Measurements from ENCODE around the gene MIF4GD. TPM values are rescaled to one million over a fixed set of nuclear protein-coding genes. Genes with fewer than 3 reads are reported as not detected.

The MIF4GD gene
- total RNA-seq, 2 experiments from 2014 or later = 44.4 to 44.6 TPM

GRCh38 chr17:75238684-75239191, 32.3 kb downstream of the MIF4GD start:
- Mint-ChIP-seq H3K4me1 (peaks cover 25% of the 10 kb centered on the region), H3K27me3 (no peaks in the 10 kb centered on the region), H3K4me3 (no peak overlapping the region), H3K27ac (peak overlapping the region; percentile 84), H3K36me3 (ENCODE audit: low read depth) (peaks cover 62% of the 10 kb centered on the region), H3K9me3 (no peaks in the 10 kb centered on the region)
- POLR2A ChIA-PET = interaction anchor here (0.6 kb wide), 1 partner anchor 130 kb away, joined by 3 read pairs; no protein-coding TSS in a partner anchor
- peak; percentile 65 for DNase-seq
- CTCF ChIA-PET = interaction anchor here (1.0 to 5.3 kb wide), 10 partner anchors 9 to 167 kb away, joined by 3 to 24 read pairs (median 6); partner anchors contain the start of genes GGA3 and GRB2

- DNase-seq = no peak
- ChIA-PET CTCF (interaction anchor here (1.0 to 5.3 kb wide), 5 partner anchors 12 to 124 kb away, joined by 3 to 24 read pairs (median 7); partner anchors contain the start of genes GGA3 and SLC25A19), POLR2A (no interaction called here)
- Mint-ChIP-seq H3K27me3 (no peaks in the 10 kb centered on the region), H3K36me3 (ENCODE audit: low read depth) (peaks cover 59% of the 10 kb centered on the region), H3K9me3 (no peaks in the 10 kb centered on the region), H3K27ac (no peak overlapping the region), H3K4me3 (no peak overlapping the region), H3K4me1 (peaks cover 20% of the 10 kb centered on the region)
Measured at GRCh38 chr17:75238020-75238580, 32.9 kb downstream of the MIF4GD start.

GRCh38 chr17:75237100-75238014, 33.7 kb downstream of the MIF4GD start:
- no peak overlapping the region for H3K27ac Mint-ChIP-seq

GRCh38 chr17:75232786-75233185, 38.2 kb downstream of the MIF4GD start:
- CTCF ChIA-PET = interaction anchor here (1.3 kb wide), 1 partner anchor 118 kb away, joined by 6 read pairs; no protein-coding TSS in a partner anchor
- Mint-ChIP-seq H3K27me3 (no peaks in the 10 kb centered on the region), H3K4me3 (no peak overlapping the region), H3K9me3 (no peaks in the 10 kb centered on the region), H3K27ac (no peak overlapping the region), H3K36me3 (ENCODE audit: low read depth) (peaks cover 49% of the 10 kb centered on the region), H3K4me1 (no peaks in the 10 kb centered on the region)
- POLR2A ChIA-PET = no interaction called here
- no peak for DNase-seq

More at GRCh38 chr17:75237100-75238014, 33.7 kb downstream of the MIF4GD start:
- CTCF ChIA-PET = interaction anchor here (0.9 to 4.3 kb wide), 5 partner anchors 24 to 226 kb away, joined by 3 to 14 read pairs (median 3); partner anchors contain the start of genes GGA3, MRPS7 and SLC25A19
- Mint-ChIP-seq H3K36me3 (ENCODE audit: low read depth) (peaks cover 63% of the 10 kb centered on the region), H3K4me1 (peaks cover 14% of the 10 kb centered on the region), H3K27me3 (no peaks in the 10 kb centered on the region), H3K9me3 (no peaks in the 10 kb centered on the region), H3K4me3 (no peak overlapping the region)
- POLR2A ChIA-PET = interaction anchor here (0.6 kb wide), 1 partner anchor 16 kb away, joined by 3 read pairs; no protein-coding TSS in a partner anchor
- DNase-seq = no peak

GRCh38 chr17:75231741-75232464, 39.1 kb downstream of the MIF4GD start:
- no peak overlapping the region for H3K27ac Mint-ChIP-seq
- POLR2A ChIA-PET = interaction anchor here (0.5 kb wide), 1 partner anchor 30 kb away, joined by 4 read pairs; no protein-coding TSS in a partner anchor
- no peak overlapping the region for H3K4me3 Mint-ChIP-seq
- CTCF ChIA-PET = interaction anchor here (0.6 to 1.3 kb wide), 5 partner anchors 12 to 117 kb away, joined by 3 to 6 read pairs (median 3); partner anchors contain the start of gene MIF4GD
- H3K4me1 Mint-ChIP-seq = no peaks in the 10 kb centered on the region
- peaks cover 48% of the 10 kb centered on the region for H3K36me3 Mint-ChIP-seq (ENCODE audit: low read depth)
- H3K9me3 Mint-ChIP-seq = no peaks in the 10 kb centered on the region
- H3K27me3 Mint-ChIP-seq = no peaks in the 10 kb centered on the region
- no peak for DNase-seq

- no peak for DNase-seq
- Mint-ChIP-seq H3K4me3 (no peak overlapping the region), H3K9me3 (no peaks in the 10 kb centered on the region), H3K27ac (no peak overlapping the region), H3K27me3 (no peaks in the 10 kb centered on the region), H3K4me1 (no peaks in the 10 kb centered on the region), H3K36me3 (ENCODE audit: low read depth) (peaks cover 40% of the 10 kb centered on the region)
- CTCF ChIA-PET = interaction anchor here (1.1 to 1.3 kb wide), 4 partner anchors 13 to 23 kb away, joined by 3 to 5 read pairs (median 4); no protein-coding TSS in a partner anchor
- POLR2A ChIA-PET = no interaction called here
Measured at GRCh38 chr17:75231071-75231470, 40.0 kb downstream of the MIF4GD start.

- DNase-seq = no peak
- CTCF ChIA-PET = interaction anchor here (0.6 to 1.9 kb wide), 7 partner anchors 11 to 219 kb away, joined by 3 to 11 read pairs (median 3); partner anchors contain the start of gene MIF4GD
- POLR2A ChIA-PET = no interaction called here
- H3K36me3 Mint-ChIP-seq (ENCODE audit: low read depth) = peaks cover 33% of the 10 kb centered on the region
- H3K9me3 Mint-ChIP-seq = no peaks in the 10 kb centered on the region
- H3K4me3 Mint-ChIP-seq = no peak overlapping the region
- H3K27ac Mint-ChIP-seq = no peak overlapping the region
- H3K27me3 Mint-ChIP-seq = no peaks in the 10 kb centered on the region
- no peaks in the 10 kb centered on the region for H3K4me1 Mint-ChIP-seq
Measured at GRCh38 chr17:75228847-75229246, 42.2 kb downstream of the MIF4GD start.

- ChIA-PET POLR2A (no interaction called here), CTCF (interaction anchor here (0.6 to 1.9 kb wide), 6 partner anchors 12 to 220 kb away, joined by 3 to 11 read pairs (median 3); no protein-coding TSS in a partner anchor)
- H3K27ac Mint-ChIP-seq = peak overlapping the region; percentile 3
- H3K4me3 Mint-ChIP-seq = no peak overlapping the region
- H3K9me3 Mint-ChIP-seq = no peaks in the 10 kb centered on the region
- no peaks in the 10 kb centered on the region for H3K27me3 Mint-ChIP-seq
- peaks cover 33% of the 10 kb centered on the region for H3K36me3 Mint-ChIP-seq (ENCODE audit: low read depth)
- no peak for DNase-seq
- H3K4me1 Mint-ChIP-seq = no peaks in the 10 kb centered on the region
Measured at GRCh38 chr17:75228305-75228704, 42.7 kb downstream of the MIF4GD start.

- DNase-seq = no peak
- Mint-ChIP-seq H3K9me3 (no peaks in the 10 kb centered on the region), H3K36me3 (ENCODE audit: low read depth) (peaks cover 31% of the 10 kb centered on the region), H3K4me1 (no peaks in the 10 kb centered on the region), H3K4me3 (no peak overlapping the region), H3K27me3 (no peaks in the 10 kb centered on the region), H3K27ac (no peak overlapping the region)
- CTCF ChIA-PET = interaction anchor here (0.6 to 0.7 kb wide), 4 partner anchors 12 to 1201 kb away, joined by 3 to 7 read pairs (median 3); no protein-coding TSS in a partner anchor
- POLR2A ChIA-PET = no interaction called here
Measured at GRCh38 chr17:75227729-75228128, 43.3 kb downstream of the MIF4GD start.

GRCh38 chr17:75225016-75225415, 46.0 kb downstream of the MIF4GD start:
- ChIA-PET POLR2A (interaction anchor here (0.6 kb wide), 1 partner anchor 32 kb away, joined by 5 read pairs; no protein-coding TSS in a partner anchor), CTCF (interaction anchor here (2.7 kb wide), 1 partner anchor 46 kb away, joined by 9 read pairs; the partner anchor contains the start of gene MIF4GD)
- Mint-ChIP-seq H3K27ac (no peak overlapping the region), H3K4me1 (no peaks in the 10 kb centered on the region), H3K4me3 (no peak overlapping the region), H3K27me3 (no peaks in the 10 kb centered on the region), H3K36me3 (ENCODE audit: low read depth) (peaks cover 30% of the 10 kb centered on the region), H3K9me3 (no peaks in the 10 kb centered on the region)
- no peak for DNase-seq

GRCh38 chr17:75219815-75220214, 51.2 kb downstream of the MIF4GD start:
- H3K27ac Mint-ChIP-seq = no peak overlapping the region
- peaks cover 44% of the 10 kb centered on the region for H3K36me3 Mint-ChIP-seq (ENCODE audit: low read depth)
- CTCF ChIA-PET = interaction anchor here (0.6 to 1.6 kb wide), 6 partner anchors 9 to 1341 kb away, joined by 3 to 8 read pairs (median 4); partner anchors contain the start of gene MIF4GD
- H3K9me3 Mint-ChIP-seq = no peaks in the 10 kb centered on the region
- no peaks in the 10 kb centered on the region for H3K27me3 Mint-ChIP-seq
- H3K4me1 Mint-ChIP-seq = peaks cover 1% of the 10 kb centered on the region
- POLR2A ChIA-PET = no interaction called here
- DNase-seq = no peak
- no peak overlapping the region for H3K4me3 Mint-ChIP-seq

GRCh38 chr17:75218131-75218530, 52.9 kb downstream of the MIF4GD start:
- ChIA-PET CTCF (interaction anchor here (0.5 to 1.5 kb wide), 5 partner anchors 12 to 463 kb away, joined by 3 to 5 read pairs (median 4); no protein-coding TSS in a partner anchor), POLR2A (no interaction called here)
- Mint-ChIP-seq H3K4me1 (peaks cover 1% of the 10 kb centered on the region), H3K4me3 (no peak overlapping the region), H3K9me3 (no peaks in the 10 kb centered on the region), H3K27ac (no peak overlapping the region), H3K36me3 (ENCODE audit: low read depth) (peaks cover 48% of the 10 kb centered on the region), H3K27me3 (no peaks in the 10 kb centered on the region)
- no peak for DNase-seq

Measured in activated CD4-positive, alpha-beta T cell treated with anti-CD3 and anti-CD28 coated beads, Interleukin-2, amount 10 ng/mL, durations not matched to agents 7 days and 5 days (primary cell).